ENCODE results near the gene GINS2.

GINS2 gene

GRCh38 chr16:85715169-85716021, 26.6 kb upstream of the GINS2 start:
- peak; percentile 85 for DNase-seq

- DNase-seq = no peak
These were observed 24.0 kb upstream of the GINS2 start for GRCh38 chr16:85712801-85713200.

DNA sequence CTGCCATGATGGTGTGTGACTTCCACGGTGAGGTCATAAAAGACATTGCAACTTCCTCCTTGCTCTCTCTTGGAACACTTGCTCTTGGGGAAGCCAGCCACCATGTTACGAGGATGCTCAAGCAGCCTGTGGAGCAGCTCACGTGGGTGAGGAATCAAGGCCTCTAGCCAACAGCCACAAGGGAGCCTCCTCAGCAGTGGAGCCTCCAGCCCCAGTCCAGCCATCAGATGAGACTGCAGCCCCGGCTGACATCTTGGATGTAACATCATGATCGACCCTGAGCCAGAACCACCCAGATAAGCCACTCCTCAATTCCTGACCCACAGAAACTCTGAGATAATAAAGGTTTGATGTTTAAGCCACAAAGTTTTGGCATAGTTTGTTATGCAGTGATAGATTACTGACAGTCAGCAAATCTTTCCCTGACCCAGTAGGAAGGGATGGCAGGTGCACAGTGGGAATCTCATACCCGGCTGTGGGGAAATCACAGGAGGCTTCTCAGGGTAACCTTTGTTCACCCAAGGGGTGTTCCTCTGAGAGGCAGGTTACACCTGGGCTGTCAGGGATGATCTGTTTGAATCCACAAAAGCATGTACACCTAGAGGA, 23.3 kb upstream of the GINS2 start:
- no peak for DNase-seq

DNA sequence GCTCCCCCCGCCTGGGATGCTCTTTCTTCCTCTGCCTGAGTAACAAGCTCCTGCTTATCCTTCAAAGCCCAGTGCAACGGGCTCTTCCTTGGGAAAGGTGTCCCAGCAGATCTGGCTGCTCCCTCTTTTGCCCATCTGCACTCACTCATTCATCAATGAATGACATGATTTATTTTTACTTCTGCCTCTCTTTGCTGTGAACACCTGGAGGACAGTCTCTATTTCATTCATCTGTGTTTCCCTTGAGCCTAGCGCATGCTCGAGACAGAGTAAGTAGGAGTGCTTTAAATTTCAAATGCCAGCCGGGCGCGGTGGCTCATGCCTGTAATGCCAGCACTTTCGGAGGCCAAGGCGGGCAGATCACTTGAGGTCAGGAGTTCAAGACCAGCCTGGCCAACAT, 22.0 kb upstream of the GINS2 start:
- no peak for DNase-seq

- no peak for DNase-seq
These were observed 21.2 kb upstream of the GINS2 start for GRCh38 chr16:85709766-85710585.

DNA sequence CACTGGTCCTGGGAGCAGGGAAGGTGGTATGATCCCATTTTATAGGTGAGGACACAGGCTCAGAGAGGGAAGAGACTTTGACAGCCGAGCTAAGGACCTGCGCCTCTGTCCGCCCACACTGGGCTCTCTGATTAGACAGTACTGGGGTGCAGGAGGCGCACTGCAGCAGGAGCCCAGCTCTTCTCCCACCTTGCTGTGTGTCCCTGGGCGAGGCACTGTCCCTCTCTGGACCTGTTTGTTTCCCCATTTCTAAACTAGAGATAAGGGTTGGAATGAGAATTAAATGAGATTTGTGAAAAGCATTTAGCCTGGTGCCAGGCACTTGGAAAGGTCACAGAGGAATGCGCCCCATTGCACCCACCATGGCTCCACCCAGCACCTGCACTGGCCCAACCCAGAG, 19.6 kb upstream of the GINS2 start:
- no peak for DNase-seq

DNA sequence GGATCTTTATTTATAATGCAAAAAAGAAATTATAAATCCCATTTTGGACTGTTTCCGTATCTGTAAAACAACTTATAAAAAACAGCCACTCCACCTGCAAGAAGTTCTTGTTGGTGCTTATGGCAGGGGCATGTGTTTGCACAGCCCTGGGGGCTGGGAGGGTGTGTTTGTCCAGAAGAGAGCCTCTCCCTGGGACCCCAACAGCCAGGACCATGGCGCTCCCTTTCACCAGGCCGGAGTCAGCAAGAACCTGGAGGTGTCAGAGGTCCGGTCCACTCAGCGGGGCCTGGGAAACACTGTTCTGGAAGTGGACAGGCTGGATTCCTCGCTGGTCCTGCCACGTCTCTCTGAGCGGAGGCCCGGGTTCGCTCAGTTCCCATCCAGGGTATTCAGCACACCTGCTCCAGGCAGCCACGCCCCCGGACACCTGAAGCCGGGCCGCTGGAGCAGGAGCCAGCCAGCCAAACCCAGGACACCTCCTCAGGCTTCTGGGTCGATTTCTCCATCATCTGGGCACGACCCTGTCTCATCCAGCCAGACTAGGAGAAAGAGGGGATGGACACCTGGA, 18.9 kb upstream of the GINS2 start:
- DNase-seq = no peak

- DNase-seq = no peak
These were observed 17.8 kb upstream of the GINS2 start for GRCh38 chr16:85706449-85707034.

- DNase-seq = no peak
These were observed 16.4 kb upstream of the GINS2 start for GRCh38 chr16:85704900-85705846.

DNA sequence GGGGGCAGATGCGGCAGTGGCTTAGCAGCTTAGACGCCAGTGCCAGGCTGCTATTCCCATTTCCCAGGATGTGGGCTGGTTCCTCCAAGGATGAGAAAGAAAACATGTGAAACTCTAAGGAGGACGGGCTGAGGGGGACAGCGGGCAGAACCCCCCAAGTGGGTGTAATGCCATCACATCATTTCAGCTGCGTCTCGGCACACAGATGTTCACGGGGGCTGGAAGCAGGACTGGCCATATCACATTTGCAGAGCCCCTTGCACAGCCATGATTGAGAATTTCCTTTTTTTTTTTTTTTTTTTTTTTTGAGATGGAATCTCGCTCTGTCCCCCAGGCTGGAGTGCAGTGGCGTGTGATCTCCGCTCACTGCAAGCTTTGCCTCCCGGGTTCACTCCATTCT, 15.3 kb upstream of the GINS2 start:
- DNase-seq = no peak

- DNase-seq = no peak
These were observed 10.9 kb upstream of the GINS2 start for GRCh38 chr16:85699628-85700027.

GRCh38 chr16:85698935-85699558, 10.3 kb upstream of the GINS2 start:
- no peak for DNase-seq

GRCh38 chr16:85698459-85698891, 9.7 kb upstream of the GINS2 start:
- no peak for DNase-seq

GRCh38 chr16:85697431-85697830, 8.7 kb upstream of the GINS2 start:
- DNase-seq = no peak

DNA sequence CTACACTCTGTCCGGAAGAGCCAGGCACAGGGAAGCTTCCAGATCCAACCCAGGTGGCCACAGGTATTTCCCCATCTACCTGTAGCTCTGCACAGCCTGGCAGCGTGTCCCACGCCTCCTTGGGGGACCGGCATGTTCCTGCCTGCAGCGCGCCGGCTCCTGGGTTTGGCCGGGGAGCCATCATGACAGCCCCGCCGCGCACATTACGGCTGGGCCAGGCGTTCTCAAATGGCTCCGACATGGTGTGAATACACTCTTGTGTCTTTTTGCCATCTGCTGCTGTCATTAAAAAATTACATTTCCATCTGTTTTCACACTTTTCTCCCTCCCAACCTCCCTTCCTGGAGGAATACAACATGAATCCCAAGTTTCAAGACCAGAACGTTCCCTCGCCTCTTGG, 8.0 kb upstream of the GINS2 start:
- DNase-seq = no peak

GRCh38 chr16:85695196-85696128, 6.7 kb upstream of the GINS2 start:
- DNase-seq = no peak

DNA sequence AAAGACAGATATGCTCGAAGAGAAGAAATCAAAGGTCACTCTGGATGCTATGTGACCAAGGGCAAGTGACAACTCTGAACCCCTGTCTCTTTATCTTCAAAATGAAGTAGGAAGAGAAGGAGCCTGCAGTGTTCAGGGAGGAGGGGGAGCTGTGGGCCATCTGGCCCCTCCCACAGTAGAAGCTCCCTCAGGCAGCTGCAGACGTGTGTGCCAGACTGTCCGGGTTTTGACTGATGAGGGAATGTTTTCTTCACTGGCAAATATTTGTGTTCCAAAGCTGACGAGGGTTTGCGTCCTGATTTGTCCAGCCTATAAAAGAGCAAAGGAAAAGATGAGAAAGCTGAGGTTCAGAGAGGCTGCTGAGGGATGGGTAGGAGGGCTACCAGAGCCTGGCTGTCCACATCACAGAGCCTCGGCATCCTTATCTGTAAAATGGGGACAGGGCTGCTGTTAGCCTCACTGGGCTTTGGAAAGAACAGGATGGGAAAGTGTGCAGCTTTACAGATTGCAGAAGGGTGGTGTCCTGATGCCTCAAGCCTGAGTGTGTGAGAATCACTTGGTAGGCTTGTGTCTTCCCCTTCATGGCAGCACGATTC, 1.8 kb upstream of the GINS2 start:
- DNase-seq = no peak

DNA sequence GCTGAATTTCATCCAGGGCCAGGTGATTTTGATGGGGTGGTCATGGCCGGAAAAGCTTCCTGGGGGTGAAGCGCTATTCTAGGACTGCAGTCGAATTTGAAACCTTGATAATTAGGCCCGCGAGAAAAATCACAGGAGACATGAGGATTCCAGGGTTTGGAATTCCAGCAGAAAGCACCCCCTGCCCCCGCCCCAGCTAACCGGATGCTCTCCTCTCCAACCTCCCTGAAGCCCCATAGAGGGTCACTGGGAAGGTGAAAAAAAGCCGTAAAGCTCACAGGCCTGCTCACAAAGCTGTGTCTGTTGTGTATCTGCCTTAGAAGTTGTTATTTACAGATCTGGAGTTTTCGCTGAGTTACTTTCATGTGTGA, 1.2 kb upstream of the GINS2 start:
- DNase-seq = no peak

- no peak for DNase-seq
These were observed 663 bp upstream of the GINS2 start for GRCh38 chr16:85689285-85689949.

Measured in right hindlimb (tissue), 1 donor.